Endothelial cell of hepatic sinusoid (primary cell): Measurements from ENCODE around the gene UBQLN3.

Source experiments
- in situ Hi-C: cut with HindIII; loops from 2 replicates; pipeline ENCODE4 v1.10.0; 2017; ENCODE audit warnings: low sequenced_read_pairs

Gene UBQLN3

GRCh38 chr11:5507177-5507932 lies 2.4 kb downstream of the UBQLN3 start:
- in situ Hi-C loops: no loop called here

- in situ Hi-C loops: no loop called here
These were observed 4.3 kb downstream of the UBQLN3 start for GRCh38 chr11:5505363-5506048.

- in situ Hi-C loops: no loop called here
These were observed 5.3 kb downstream of the UBQLN3 start for GRCh38 chr11:5504403-5504921.

GRCh38 chr11:5500393-5500801 lies 9.4 kb downstream of the UBQLN3 start:
- in situ Hi-C loops: no loop called here

- in situ Hi-C loops: no loop called here
These were observed 10.1 kb downstream of the UBQLN3 start for GRCh38 chr11:5499671-5500070.

GRCh38 chr11:5489576-5490357 lies 20.0 kb downstream of the UBQLN3 start:
- in situ Hi-C loops: no loop called here

- in situ Hi-C loops: no loop called here
These were observed 20.9 kb downstream of the UBQLN3 start for GRCh38 chr11:5488798-5489399.

- in situ Hi-C loops: no loop called here
These were observed 21.4 kb downstream of the UBQLN3 start, which contains the start of gene OR52D1 for GRCh38 chr11:5488385-5488784. TSS of gene OR52D1 (plus strand) at chr11:5488685. CDS start at chr11:5488707, 22 bp downstream.

- in situ Hi-C loops: no loop called here
These were observed 23.3 kb downstream of the UBQLN3 start for GRCh38 chr11:5486421-5486820.

GRCh38 chr11:5486003-5486402 lies 23.8 kb downstream of the UBQLN3 start:
- in situ Hi-C loops: no loop called here

- in situ Hi-C loops: no loop called here
These were observed 33.5 kb downstream of the UBQLN3 start for GRCh38 chr11:5476186-5476819.

- in situ Hi-C loops: no loop called here
These were observed 35.8 kb downstream of the UBQLN3 start for GRCh38 chr11:5473921-5474320.

GRCh38 chr11:5467527-5467926 lies 42.2 kb downstream of the UBQLN3 start:
- in situ Hi-C loops: no loop called here

- in situ Hi-C loops: no loop called here
These were observed 48.7 kb downstream of the UBQLN3 start for GRCh38 chr11:5460983-5461621.
